Breast epithelium (tissue), 4 donors: ENCODE results near the gene MARF1. TPM values are rescaled to one million over a fixed set of nuclear protein-coding genes. Genes with fewer than 3 reads are reported as not detected.
"Not testable (repeated sequence)": the region's sequence is repeated elsewhere in the genome, so short reads cannot be mapped to it uniquely, and the experiment has no call there.

Source experiments
- DNase-seq, 2 donors: peaks; one replicate each; pipeline ENCODE4 v3.0.0-alpha.2; 2019; ENCODE audit warnings: low spot score in 2 of 2
- H3K27ac ChIP-seq, 2 donors: fragments of 200-600 bp; sonication (generic) in 1 of 2; one replicate each; pipeline ENCODE4 v1.5.1; 2016 to 2019; ENCODE audit warnings: mild to moderate bottlenecking in 1 of 2
- H3K27me3 ChIP-seq, 2 donors: fragments of 200-600 bp; sonication (generic) in 1 of 2; one replicate each; pipeline versions ENCODE4 v1.5.1 to v1.6.0; 2017 to 2019; ENCODE audit warnings: control low read depth in 1 of 2, mild to moderate bottlenecking in 1 of 2
- H3K36me3 ChIP-seq: fragments of 200-600 bp; one replicate; pipeline ENCODE4 v1.5.1; 2019
- H3K4me1 ChIP-seq, 2 donors: fragments of 200-600 bp; sonication (generic); one replicate each; pipeline ENCODE4 v1.5.1; 2016 to 2019; ENCODE audit warnings: control low read depth in 1 of 2
- H3K4me3 ChIP-seq, 3 donors: fragments of 200-600 bp; sonication (generic); 1 replicate in 2 of 3; 2 replicates in 1 of 3; pipeline ENCODE4 v1.5.1; 2016 to 2019; ENCODE audit warnings: mild to moderate bottlenecking in 3 of 3, moderate library complexity in 2 of 3
- H3K9me3 ChIP-seq, 2 donors: fragments of 200-600 bp; sonication (generic) in 1 of 2; one replicate each; pipeline ENCODE4 v1.5.1; 2016 to 2019; ENCODE audit warnings: control low read depth in 1 of 2
- CTCF ChIP-seq, 3 donors: fragments of 450-650 bp; IDR thresholded peaks; one replicate each; pipeline ENCODE4 v1.5.1; 2016 to 2017; ENCODE audit warnings: antibody characterized with exemption in 3 of 3, mild to moderate bottlenecking in 3 of 3, moderate library complexity in 3 of 3
- POLR2A ChIP-seq: fragments of 450-650 bp; IDR thresholded peaks from one replicate; pipeline ENCODE4 v1.6.1; 2016; ENCODE audit warnings: antibody characterized with exemption, mild to moderate bottlenecking, moderate library complexity
- POLR2AphosphoS5 ChIP-seq, 3 donors: sonication (generic); formaldehyde crosslinking; IDR thresholded peaks; one replicate each; pipeline ENCODE4 v1.6.1; 2017; ENCODE audit warnings: antibody characterized with exemption in 3 of 3
- intact Hi-C: fragments of 100-400 bp; cut with DNase I; formaldehyde crosslinking; loops from one replicate; pipeline ENCODE4 v1.15.1; 2023; ENCODE audit warnings: low total_unique reads
- total RNA-seq, 3 donors: library from RNA; depleted of rRNA; stranded (reverse); fragments of >200 nt; gene quantifications; one replicate each; pipeline ENCODE4 v1.1.0, GENCODE V29; 2016

Gene MARF1
- total RNA-seq, 3 donors from 2014 or later, result 42.9 to 49.3 (median 47.5) TPM

- no peak for TF ChIP-seq POLR2A
- TF ChIP-seq POLR2AphosphoS5 (IDR thresholded peaks at IDR 0.05), result no peak
- TF ChIP-seq CTCF (IDR thresholded peaks at IDR 0.05), result no peak
- H3K4me1 ChIP-seq, result peaks cover 0 to 3% of the 10 kb centered on the region in 2 donors
Observed at GRCh38 chr16:15658556-15658955, 15.6 kb upstream of the MARF1 start.

GRCh38 chr16:15658149-15658548, 15.2 kb upstream of the MARF1 start:
- H3K27ac ChIP-seq, result no peak overlapping the region
- H3K9me3 ChIP-seq, result no peaks in the 10 kb centered on the region
- no peak overlapping the region for H3K4me3 ChIP-seq
- H3K27me3 ChIP-seq, result no peaks in the 10 kb centered on the region
- H3K4me1 ChIP-seq, result peaks cover 0 to 3% of the 10 kb centered on the region in 2 donors
- no peak for DNase-seq
- intact Hi-C loops, result no loop called here
- TF ChIP-seq POLR2A (no peak), POLR2AphosphoS5 (IDR thresholded peaks at IDR 0.05) (no peak), CTCF (IDR thresholded peaks at IDR 0.05) (no peak)
- no peaks in the 10 kb centered on the region for H3K36me3 ChIP-seq

More at GRCh38 chr16:15658556-15658955, 15.6 kb upstream of the MARF1 start:
- H3K9me3 ChIP-seq, result no peaks in the 10 kb centered on the region
- no peaks in the 10 kb centered on the region for H3K36me3 ChIP-seq
- no peak for DNase-seq
- H3K27me3 ChIP-seq, result no peaks in the 10 kb centered on the region
- no peak overlapping the region for H3K4me3 ChIP-seq
- intact Hi-C loops, result no loop called here
- H3K27ac ChIP-seq, result no peak overlapping the region

GRCh38 chr16:15655561-15655960, 12.6 kb upstream of the MARF1 start:
- DNase-seq, H3K27ac ChIP-seq, intact Hi-C loops, H3K9me3 ChIP-seq, H3K36me3 ChIP-seq, H3K27me3 ChIP-seq, H3K4me3 ChIP-seq, H3K4me1 ChIP-seq: not testable (repeated sequence)

- TF ChIP-seq POLR2A (no peak), POLR2AphosphoS5 (IDR thresholded peaks at IDR 0.05) (no peak), CTCF (IDR thresholded peaks at IDR 0.05) (no peak)
- no peak for DNase-seq
- peaks cover 0 to 3% of the 10 kb centered on the region in 2 donors for H3K4me1 ChIP-seq
- no peaks in the 10 kb centered on the region for H3K36me3 ChIP-seq
- H3K27me3 ChIP-seq, result no peaks in the 10 kb centered on the region
- intact Hi-C loops, result no loop called here
- no peak overlapping the region for H3K4me3 ChIP-seq
- no peak overlapping the region for H3K27ac ChIP-seq
- no peaks in the 10 kb centered on the region for H3K9me3 ChIP-seq
Observed at GRCh38 chr16:15654591-15654990, 11.6 kb upstream of the MARF1 start.

GRCh38 chr16:15653227-15653626, 10.3 kb upstream of the MARF1 start:
- H3K4me3 ChIP-seq, result no peak overlapping the region
- no peak overlapping the region for H3K27ac ChIP-seq
- H3K36me3 ChIP-seq, result no peaks in the 10 kb centered on the region
- no peak for DNase-seq
- intact Hi-C loops, result no loop called here
- TF ChIP-seq POLR2A (no peak), CTCF (IDR thresholded peaks at IDR 0.05) (no peak), POLR2AphosphoS5 (IDR thresholded peaks at IDR 0.05) (no peak)
- no peaks in the 10 kb centered on the region for H3K9me3 ChIP-seq
- H3K27me3 ChIP-seq, result no peaks in the 10 kb centered on the region
- H3K4me1 ChIP-seq, result peaks cover 0 to 3% of the 10 kb centered on the region in 2 donors
